ENCODE data around the gene FOXM1. TPM values are rescaled to one million over a fixed set of nuclear protein-coding genes. Genes with fewer than 3 reads are reported as not detected.

Gene FOXM1
- total RNA-seq, 4 donors from 2014 or later = 1.6 to 5.2 (median 2.2) TPM; not detected in 1

DNA sequence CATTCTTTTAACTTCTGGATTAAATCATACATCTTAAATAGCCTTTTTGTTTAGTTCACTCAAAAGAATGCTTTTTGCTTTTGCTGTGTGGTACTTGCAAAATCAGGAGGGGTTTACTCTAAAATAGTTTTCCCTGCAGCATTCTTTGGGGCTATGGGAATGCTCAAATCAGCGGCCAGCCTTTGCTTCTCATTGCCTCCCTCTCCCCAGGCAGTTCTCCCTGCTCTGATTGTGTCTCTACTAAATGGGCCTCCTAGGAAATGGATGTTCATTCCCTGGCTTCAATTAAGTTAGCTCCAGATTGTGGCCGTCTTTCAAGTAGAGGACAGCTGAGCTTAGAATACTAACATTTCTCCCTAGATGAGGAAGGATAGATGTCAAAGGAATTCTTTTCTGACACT lies 18.1 kb upstream of the FOXM1 start:
- peak overlapping the region in 2 of 4 donors; percentile 24 to 35 for H3K27ac ChIP-seq
- no peak for DNase-seq
- in situ Hi-C loops (cut with MboI; ENCODE audit: low pct_ligation_motif_present in 1 of 4, low pct_unique_long_range_greater_than_20kb in 1 of 4, low sequenced_read_pairs in 3 of 4) = no loop called here

GRCh38 chr12:2893007-2893406 lies 16.0 kb upstream of the FOXM1 start:
- H3K36me3 ChIP-seq = no peaks in the 10 kb centered on the region
- peaks cover 4 to 26% (median 19%) of the 10 kb centered on the region in 4 donors for H3K4me1 ChIP-seq
- no peaks in the 10 kb centered on the region for H3K27me3 ChIP-seq
- TF ChIP-seq POLR2A (IDR thresholded peaks at IDR 0.05) (no peak), POLR2AphosphoS5 (IDR thresholded peaks at IDR 0.05) (peak; percentile 36 to 54 (median 49))
- in situ Hi-C loops (cut with MboI; ENCODE audit: low pct_ligation_motif_present in 1 of 4, low pct_unique_long_range_greater_than_20kb in 1 of 4, low sequenced_read_pairs in 3 of 4) (no loop called here), intact Hi-C loops (cut with DNase I; ENCODE audit: low total_unique reads) (no loop called here)
- H3K4me3 ChIP-seq = no peak overlapping the region
- no peaks in the 10 kb centered on the region for H3K9me3 ChIP-seq
- no peak for DNase-seq
- 84 to 100% methylated on average over 1 to 8 of the region's 8 CpGs for WGBS, 2 donors (ENCODE audit: low coverage in 1 of 2)
- H3K27ac ChIP-seq = peak overlapping the region; percentile 41 to 96 (median 80)

More for the DNA sequence above, 18.1 kb upstream of the FOXM1 start:
- intact Hi-C loops (cut with DNase I; ENCODE audit: low total_unique reads) = no loop called here
- TF ChIP-seq EP300 (IDR thresholded peaks at IDR 0.05; ENCODE audit: low read depth) (no peak), POLR2AphosphoS5 (IDR thresholded peaks at IDR 0.05) (no peak), POLR2A (IDR thresholded peaks at IDR 0.05) (no peak), CTCF (IDR thresholded peaks at IDR 0.05) (no peak)
- Histone ChIP-seq H3K9me3 (no peaks in the 10 kb centered on the region), H3K36me3 (no peaks in the 10 kb centered on the region), H3K4me1 (peaks cover 3 to 24% (median 18%) of the 10 kb centered on the region in 4 donors), H3K27me3 (no peaks in the 10 kb centered on the region), H3K4me3 (no peak overlapping the region)
- 52 to 69% methylated on average over 2 of the region's 2 CpGs for WGBS, 2 donors (ENCODE audit: low coverage in 1 of 2)

DNA sequence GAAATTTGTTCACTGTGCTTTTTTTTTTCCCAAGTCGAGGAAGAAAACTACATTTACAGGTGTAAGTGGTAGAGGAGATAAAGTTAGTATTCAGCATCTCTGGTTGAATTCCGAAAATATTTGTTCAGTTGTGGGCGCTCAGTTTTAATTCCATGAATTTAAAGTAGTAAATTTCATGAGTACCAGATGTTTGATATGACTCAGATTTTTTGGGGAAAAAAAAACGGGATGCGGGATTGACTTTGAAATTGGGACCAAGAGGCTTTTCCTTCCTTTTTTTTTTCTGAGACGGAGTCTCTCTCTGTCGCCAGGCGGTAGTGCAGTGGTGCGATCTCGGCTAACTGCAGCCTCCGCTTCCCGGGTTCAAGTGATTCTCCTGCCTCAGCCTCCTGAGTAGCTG lies 15.3 kb upstream of the FOXM1 start:
- 50 to 76% methylated on average over 1 to 12 of the region's 12 CpGs for WGBS, 2 donors (ENCODE audit: low coverage in 1 of 2)
- peaks cover 4 to 26% (median 19%) of the 10 kb centered on the region in 4 donors for H3K4me1 ChIP-seq
- no peaks in the 10 kb centered on the region for H3K36me3 ChIP-seq
- no peaks in the 10 kb centered on the region for H3K9me3 ChIP-seq
- TF ChIP-seq POLR2A (IDR thresholded peaks at IDR 0.05) (no peak), CTCF (IDR thresholded peaks at IDR 0.05) (no peak), POLR2AphosphoS5 (IDR thresholded peaks at IDR 0.05) (no peak), EP300 (IDR thresholded peaks at IDR 0.05; ENCODE audit: low read depth) (no peak)
- no peaks in the 10 kb centered on the region for H3K27me3 ChIP-seq
- no peak for DNase-seq
- intact Hi-C loops (cut with DNase I; ENCODE audit: low total_unique reads) = no loop called here
- peak overlapping the region; percentile 89 to 96 (median 96) for H3K27ac ChIP-seq
- no peak overlapping the region for H3K4me3 ChIP-seq
- in situ Hi-C loops (cut with MboI; ENCODE audit: low pct_ligation_motif_present in 1 of 4, low pct_unique_long_range_greater_than_20kb in 1 of 4, low sequenced_read_pairs in 3 of 4) = no loop called here

DNA sequence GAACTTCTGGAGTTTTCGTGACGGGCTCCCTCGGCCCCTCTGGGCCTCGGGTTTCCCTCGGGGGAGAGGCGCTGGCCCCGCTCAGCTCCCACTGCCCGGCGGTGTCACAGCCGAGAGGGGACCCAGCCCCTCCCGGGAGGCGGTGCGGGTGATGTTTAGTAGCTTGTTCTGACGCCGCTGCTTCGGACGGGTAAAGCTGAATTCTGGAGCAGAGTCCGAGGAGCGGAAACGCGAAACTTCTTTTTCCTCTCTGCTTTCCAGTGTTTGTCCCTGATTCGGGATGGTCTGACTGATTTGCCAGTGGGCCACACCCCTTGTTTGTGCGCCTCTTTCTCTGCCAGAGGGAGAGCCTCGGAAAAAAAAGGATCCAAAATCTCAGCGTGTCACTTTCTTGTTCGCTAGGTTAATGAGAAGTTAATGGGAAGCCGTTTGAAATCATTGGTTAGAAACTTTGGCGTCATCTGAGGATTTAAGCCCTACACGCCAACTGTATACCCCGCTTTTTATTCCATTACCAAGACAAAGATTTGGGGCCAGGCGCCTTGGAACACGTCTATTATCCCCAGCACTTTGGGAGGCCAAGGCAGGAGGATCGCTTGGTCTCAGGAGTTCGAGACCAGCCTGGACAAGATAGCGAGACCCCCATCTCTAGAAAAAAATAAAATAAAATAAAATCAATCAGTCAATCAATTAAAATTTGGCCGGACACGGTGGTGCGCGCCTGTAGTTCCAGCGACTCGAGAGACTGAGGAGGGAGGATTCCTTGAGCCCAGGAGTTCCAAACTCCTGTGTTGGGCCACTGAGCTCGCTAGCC lies 14.5 kb upstream of the FOXM1 start:
- WGBS, 2 donors (ENCODE audit: low coverage in 1 of 2) = 23 to 49% methylated on average over 11 to 42 of the region's 42 CpGs
- H3K9me3 ChIP-seq = no peaks in the 10 kb centered on the region
- H3K36me3 ChIP-seq = no peaks in the 10 kb centered on the region
- peak; percentile 51 for DNase-seq
- H3K4me3 ChIP-seq = peak overlapping the region; percentile 58 to 97 (median 74)
- in situ Hi-C loops (cut with MboI; ENCODE audit: low pct_ligation_motif_present in 1 of 4, low pct_unique_long_range_greater_than_20kb in 1 of 4, low sequenced_read_pairs in 3 of 4) = no loop called here
- peak overlapping the region; percentile 89 to 96 (median 96) for H3K27ac ChIP-seq
- peaks cover 4 to 26% (median 19%) of the 10 kb centered on the region in 4 donors for H3K4me1 ChIP-seq
- intact Hi-C loops (cut with DNase I; ENCODE audit: low total_unique reads) = no loop called here
- TF ChIP-seq EP300 (IDR thresholded peaks at IDR 0.05; ENCODE audit: low read depth) (no peak), CTCF (IDR thresholded peaks at IDR 0.05) (no peak), POLR2A (IDR thresholded peaks at IDR 0.05) (no peak)
- H3K27me3 ChIP-seq = no peaks in the 10 kb centered on the region

Data from transverse colon (tissue), 4 donors.